HG02678 (cell line): ENCODE results near the gene YEATS2.
A peak's percentile ranks its signal among the peaks of the same experiment; 100 is the strongest.
"Not testable (repeated sequence)": the region's sequence is repeated elsewhere in the genome, so short reads cannot be mapped to it uniquely, and the experiment has no call there.

Experiments used
- ATAC-seq: cut with Tn5 transposase; IDR thresholded peaks from one replicate; pipeline ENCODE4 v1.9.1; 2021; ENCODE audit warnings: mild to moderate bottlenecking, moderate library complexity; ENCODE audit not compliant: unreplicated experiment

Gene YEATS2

DNA sequence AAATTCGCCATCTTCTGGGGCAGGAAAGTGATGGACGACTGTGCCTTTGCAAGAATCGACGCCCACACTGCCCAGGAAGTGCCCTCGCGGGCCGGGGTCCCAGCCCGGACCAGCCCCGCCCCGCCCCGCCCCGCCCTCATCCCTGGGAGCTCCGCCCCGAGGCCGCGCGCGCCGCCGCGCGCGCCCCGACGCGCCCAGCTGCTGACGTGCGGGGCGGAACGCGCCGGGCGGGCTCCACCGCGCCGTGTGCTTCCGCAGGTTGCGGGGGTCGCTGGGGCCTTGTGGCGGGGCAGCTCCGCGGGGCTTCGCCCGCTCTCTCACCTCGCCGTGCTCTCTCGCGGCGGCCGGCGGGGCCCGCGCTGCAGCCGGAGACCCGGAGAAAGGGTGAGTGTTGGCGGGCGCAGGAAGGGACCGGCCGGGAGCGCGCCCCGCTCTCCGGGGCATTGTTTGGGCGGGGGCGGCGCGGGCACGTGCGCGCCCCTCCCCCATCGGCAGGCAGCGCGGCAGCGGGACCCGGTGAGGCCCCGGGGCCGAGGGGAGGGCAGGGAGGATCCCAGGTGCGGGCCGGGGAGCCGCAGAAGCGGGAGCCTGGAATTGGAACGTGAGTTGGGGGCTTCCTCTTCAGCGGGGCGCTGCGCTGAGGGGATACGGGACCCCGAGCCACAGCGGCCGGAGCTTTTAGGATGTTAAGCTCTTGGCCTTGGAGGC is at the start of gene YEATS2:
Gene YEATS2, plus strand, starts transcription at position 188 of the 708 bp plus-strand sequence. CDS start 17,366 bp downstream, outside the sequence.
- ATAC-seq = peak; percentile 81

DNA sequence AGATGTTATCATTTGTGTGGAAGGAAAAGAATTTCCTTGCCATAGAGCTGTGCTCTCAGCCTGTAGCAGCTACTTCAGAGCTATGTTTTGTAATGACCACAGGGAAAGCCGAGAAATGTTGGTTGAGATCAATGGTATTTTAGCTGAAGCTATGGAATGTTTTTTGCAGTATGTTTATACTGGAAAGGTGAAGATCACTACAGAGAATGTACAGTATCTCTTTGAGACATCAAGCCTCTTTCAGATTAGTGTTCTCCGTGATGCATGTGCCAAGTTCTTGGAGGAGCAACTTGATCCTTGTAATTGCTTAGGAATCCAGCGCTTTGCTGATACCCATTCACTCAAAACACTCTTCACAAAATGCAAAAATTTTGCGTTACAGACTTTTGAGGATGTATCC is 47.0 kb upstream of the YEATS2 start:
- no peak for ATAC-seq

DNA sequence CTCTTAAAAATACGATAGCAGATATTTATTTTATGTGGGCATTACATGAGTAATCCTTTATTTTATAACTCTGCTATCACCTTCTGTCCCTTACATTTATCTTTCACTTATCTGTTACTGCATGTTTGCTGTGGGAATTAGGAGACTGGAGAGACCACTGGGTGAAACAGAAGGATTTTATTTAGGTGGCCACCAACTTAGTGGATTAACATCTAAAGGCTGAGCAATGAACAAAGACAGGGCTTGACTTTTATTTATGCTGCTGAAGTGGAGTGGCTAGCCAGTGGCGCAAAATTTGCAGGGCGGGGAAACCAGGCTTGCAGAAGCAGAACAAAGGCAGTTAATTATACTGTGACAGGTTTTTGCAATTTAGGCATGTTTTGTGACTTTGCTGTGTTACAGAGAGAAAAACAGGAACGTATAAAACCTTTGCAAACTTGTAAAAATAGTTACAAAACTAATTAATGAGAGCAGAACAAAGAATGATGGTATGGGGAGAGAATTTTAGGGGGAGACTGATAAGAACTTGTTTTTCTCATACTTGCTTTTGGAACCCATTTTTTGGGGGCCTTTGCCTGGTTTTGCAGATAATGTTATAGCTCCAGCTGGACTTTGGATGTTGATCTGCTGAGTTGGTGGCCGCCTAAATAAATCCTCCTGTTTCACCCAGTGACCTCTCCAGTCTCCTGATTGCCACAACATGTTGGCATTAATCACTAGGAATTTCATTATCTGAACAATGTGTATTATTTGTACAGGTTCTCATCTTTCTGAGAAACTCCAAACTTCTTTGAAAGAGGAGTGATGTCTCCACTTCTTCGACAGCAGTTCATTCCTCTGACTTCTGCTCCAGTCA is 44.2 kb upstream of the YEATS2 start:
- no peak for ATAC-seq

DNA sequence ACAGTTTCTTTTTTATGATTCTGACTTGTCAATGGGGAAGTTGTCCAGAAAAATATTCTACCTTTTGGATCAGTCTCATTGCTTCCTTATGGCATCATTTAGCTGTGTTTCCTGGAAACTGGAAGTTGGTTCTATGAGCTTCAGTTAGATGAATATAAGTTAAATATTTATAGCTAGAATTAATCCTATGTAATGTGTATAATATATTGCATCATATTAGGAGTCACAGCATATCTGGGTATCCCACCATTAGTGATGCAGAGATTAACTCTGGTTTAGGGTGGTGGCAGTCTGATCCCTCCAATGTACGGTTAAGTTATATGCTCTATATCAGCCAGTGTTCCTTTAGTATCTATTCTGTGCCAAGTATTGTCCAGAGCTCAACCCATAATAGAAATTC is 42.9 kb upstream of the YEATS2 start:
- ATAC-seq = no peak

DNA sequence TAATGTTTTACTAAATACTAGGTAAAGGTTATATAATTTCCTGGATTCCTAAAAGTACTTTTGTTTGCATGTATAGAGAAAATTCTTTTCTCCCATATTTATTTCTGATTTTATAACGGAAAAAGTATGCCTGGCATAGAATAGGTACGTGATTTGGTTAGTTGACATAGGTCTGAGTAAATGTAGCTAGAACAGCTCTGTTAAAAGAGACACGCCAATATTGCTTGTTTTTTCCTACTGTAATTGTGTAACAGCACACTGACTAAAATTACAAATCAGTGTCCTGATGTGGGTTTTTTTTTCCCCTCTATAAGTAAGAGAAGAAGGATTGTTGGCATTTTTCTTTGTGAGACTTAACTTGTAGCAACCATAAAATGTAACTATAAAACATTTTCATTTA is 35.5 kb upstream of the YEATS2 start:
- ATAC-seq = no peak

DNA sequence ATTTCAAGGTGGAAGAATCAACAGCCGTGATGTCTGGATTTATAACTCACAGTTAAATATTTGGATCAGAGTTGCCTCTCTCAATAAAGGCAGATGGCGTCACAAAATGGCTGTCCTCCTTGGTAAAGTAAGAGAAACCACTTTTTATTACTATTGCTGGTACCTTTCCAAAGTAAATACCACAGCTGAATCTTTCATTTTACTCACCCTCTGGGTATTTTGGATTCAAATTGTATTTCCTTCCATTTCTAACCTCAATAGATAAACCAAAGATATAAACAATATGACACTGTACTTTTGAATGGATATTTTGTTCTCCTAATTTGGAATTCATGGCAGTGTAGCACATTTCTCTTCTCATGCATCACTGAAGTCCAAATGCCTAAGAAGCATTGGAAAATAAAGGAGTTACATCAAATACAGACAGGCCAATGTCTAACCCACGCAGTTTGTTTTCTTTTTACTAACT is 32.6 kb upstream of the YEATS2 start:
- no peak for ATAC-seq

DNA sequence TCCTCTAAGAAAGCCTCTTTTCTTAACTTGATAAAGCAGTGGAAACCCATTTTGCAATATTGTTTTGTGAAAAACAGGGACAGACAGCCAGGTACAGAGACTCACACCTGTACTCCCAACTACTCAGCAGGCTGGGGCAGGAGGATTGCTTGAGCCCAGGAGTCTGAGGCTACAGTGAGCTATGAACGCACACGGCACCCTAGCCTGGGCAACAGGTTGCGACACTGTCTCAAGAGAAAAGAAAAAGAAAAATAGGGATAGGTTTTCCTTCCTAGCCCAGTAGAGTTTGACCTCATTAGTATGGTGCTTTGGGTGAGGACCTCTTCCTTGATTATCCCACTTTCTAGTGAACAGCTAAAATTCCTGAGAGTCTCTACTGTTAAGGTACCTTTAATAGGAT is 17.5 kb upstream of the YEATS2 start:
- no peak for ATAC-seq

DNA sequence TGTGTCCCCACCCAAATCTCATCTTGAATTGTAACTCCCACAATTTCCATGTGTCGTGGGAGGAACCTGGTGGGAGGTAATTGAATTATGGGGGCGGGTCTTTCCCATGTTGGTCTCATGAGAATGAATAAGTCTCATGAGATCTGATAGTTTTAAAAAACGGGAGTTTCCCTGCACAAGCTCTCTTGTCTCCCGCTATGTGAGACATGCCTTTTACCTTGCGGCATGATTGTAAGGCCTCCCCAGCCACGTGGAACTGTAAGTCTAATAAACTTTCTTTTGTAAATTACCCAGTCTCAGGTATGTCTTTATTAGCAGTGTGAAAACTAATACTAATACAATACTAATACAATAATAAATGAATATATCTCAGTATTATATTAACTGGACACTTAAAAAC is 9.9 kb upstream of the YEATS2 start:
- no peak for ATAC-seq

DNA sequence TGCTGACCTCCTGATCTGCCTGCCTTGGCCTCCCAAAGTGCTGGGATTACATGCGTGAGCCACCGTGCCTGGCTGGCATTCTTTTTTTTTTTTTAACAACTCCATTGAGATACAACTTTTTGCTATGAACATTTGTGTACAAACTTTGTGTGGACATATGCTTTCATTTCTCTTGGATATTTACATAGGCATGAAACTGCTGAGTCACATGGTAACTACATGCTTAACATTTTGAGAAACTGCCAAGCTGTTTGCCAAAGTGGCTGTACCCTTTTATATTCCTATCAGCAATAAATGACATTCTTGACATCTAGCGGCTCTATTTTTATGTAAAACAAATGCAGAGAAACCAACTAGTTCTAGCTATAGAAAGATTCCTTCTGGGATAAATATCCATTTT is 8.7 kb upstream of the YEATS2 start:
- no peak for ATAC-seq

DNA sequence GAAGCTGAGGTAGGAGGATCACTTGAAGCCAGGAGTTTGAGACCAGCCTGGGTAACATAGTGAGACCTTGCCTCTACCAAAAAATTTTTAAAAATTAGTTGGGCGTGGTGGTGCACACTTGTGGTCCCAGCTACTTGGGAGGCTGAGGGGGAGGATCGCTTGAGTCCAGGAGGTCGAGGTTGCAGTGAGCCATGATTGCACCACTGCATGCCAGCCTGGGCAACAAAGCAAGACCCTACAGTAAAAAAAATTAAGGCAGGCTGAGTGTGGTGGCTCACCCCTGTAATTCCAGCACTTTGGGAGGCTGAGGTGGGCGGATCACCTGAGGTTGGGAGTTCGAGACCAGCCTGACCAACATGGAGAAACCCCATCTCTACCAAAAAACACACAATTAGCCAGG is 8.0 kb upstream of the YEATS2 start:
- ATAC-seq = not testable (repeated sequence)

DNA sequence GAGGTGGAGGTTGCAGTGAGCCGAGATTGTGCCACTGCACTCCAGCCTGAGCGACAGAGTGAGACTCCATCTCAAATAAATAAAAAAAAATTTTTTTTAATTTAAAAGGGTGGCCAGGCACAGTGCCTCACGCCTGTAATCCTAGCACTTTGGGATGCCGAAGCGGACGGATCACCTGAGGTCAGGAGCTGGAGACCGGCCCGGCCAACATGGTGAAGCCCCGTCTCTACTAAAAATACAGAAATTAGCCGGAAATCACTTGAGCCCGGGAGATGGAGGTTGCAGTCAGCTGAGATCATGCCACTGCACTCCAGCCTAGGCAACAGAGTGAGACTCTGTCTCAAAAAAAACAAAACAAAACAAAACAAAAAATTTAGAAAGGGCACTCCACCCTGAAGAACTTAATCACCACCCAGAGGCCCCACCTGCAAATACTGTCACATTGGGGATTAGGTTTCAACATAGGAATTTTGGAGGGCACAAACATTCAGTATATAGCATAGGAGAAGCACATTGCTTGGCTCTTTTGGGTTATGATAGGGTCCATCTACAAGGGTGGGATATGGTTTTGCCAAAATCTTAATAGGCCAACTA is 7.1 kb upstream of the YEATS2 start:
- ATAC-seq = no peak

DNA sequence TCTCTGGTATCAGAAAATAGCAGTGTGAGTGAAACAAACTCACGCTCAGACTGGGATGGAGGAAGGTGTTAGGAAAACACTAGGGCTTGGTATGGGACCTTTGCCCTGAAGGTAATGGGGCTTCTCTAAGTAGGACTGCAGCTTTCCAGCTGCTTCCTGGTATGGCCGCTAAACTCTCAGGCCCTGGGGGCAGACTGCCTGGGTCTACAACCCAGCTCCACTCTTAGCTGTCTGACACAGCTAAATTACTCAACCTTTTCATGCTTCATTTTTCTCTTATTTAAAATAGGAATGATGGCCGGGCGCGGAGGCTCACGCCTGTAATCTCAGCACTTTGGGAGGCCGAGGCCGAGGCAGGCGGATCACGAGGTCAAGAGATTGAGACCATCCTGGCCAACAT is 5.2 kb upstream of the YEATS2 start:
- ATAC-seq = no peak

DNA sequence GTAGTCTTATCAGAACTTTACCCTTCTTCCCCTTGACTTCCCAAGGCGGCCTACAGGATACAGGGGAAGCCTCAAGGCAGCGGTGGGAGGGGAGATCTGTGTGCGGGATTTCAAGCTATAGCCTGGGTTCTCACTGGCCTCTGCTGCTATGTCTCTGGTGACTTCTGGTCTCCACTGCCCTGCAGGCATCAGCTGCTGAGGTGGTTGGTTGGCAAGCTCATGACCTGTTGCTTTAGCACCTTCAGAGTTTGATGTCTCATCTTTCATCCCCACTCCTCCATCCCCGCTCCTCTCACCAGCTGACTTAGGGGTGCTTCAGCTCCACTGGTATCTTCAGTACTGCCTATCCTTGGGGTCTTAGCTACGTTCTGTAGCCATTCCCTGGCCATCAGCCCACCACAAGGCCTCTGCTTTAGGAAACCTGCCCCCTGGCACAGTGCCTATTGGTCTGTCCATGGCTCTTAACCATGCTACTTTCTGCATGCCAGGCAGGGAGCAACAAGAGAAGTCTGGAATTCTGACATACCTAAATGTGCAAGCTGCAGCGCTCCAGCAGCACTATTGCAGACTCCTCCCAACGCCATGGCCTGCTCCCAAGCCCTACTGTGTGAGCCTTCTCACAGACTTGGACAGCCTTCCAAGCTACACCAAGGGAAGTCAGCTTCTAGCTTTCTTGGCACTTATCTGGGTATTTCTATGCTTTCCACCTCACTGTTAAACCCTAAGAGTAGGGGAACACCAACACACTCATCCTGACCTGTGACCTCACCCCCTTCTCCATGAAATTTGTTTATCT is 1.8 kb upstream of the YEATS2 start:
- ATAC-seq = no peak

DNA sequence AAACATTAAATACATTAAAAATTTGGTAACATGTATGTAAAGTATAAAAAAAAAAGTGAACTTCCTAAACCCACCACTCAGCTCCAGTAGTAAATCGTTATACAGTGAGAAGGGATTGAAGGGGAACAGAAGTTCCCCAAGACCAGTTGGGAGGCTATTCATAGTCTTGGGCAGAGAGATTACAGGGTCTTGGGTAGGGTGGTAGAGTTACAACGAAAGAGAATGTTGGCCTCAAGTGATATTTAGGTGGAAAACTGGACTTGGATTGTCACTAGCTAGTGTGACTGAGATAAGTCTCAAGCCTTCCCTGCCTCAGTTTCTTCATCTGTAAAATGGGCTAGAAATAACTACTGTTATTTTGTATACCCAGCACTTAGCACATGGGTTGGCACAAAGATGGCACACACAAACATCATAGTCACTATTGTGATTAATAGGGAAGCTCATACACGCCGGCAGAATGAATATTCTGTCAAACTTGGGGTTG is 431 bp upstream of the YEATS2 start:
- no peak for ATAC-seq

DNA sequence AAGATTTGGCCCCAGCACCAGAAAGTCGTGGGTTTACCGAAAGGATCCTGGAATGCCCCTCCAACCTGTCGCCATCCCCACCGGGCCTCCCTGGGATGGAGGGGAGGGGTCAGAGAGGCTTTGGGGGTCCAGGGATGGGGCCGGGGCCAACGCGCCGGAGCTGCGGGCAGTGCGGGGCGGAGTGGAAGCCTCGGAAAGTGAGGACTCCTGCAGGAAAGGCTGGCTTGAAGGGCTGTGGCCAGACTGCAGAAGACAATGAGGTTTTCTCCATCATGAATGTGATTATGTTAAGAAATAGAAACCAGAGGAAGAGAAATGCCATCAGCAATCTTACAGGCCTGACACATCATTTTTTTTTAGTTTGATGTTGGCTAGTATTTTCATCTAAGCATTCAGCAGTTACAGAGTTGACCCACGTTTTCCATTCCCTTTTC is 738 bp downstream of the YEATS2 start:
- peak; percentile 10 for ATAC-seq

DNA sequence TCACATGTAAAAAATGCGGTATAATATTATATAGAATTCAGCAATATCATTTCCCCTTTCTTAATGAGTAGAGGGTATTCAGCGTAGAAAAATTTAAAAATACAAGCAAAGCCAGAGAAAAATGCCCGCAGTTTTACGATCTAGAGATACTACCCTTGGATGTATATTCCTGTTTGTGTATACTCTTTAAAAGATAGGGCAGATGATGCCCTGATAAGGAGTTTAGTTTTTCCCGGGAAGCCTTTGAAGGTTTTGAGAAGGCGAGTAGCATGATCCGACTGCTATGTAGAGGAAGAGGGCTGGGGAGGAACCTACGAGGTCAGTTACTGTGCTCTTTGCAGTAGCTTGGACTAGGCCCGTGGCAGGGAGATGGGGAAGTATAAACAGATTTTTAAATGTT is 1.2 kb downstream of the YEATS2 start:
- ATAC-seq = no peak

DNA sequence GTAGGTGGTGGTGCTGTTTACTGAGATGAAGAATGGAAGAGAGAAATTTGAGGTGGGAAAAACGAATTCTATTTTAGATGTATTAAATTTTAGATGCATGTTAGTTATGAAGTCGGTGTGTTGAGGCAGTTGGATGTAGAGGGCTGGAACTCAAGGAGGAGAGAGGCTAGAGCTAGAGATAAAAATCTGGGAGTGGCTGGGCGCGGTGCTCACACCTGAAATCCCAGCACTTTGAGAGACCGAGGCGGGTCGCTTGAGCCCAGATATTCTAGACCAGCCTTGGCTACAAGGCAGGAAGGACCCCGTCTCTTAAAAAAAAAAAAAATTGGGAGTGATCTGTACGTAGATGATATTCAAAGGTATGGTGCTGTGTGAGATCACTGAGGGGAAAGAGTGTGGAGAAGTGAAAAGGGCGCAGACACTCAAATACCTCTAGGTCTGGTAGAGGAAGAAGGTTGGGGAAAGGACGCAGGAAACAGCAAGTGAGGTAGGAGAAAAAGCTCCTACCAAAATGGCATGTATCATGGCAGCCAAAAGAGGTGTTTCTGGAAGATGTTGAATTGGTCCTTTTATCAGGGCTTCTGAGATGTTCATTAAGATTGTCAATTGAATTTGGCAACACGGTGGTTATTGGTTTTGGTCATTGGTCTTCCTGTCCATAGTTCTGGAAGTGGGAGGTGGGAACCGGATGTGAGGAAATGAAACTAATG is 1.8 kb downstream of the YEATS2 start:
- ATAC-seq = no peak

DNA sequence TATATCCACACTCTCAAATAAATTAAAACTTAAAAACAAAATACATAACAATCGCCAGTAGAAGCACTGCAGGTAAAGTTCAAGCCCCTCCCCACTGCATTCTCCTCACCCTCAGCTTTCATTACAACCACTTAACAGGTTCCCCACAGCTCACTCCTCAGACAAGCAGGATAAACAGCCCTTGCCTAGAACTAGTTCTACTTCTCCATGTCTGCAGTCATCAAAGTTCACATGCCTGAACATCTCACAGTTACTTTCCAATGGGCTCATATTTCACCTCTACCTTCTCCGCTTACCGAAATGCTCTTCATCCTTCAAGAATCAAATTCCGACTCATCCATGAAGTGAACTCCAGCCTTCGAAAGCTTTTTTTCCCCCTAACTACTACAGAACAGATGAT is 4.1 kb downstream of the YEATS2 start:
- no peak for ATAC-seq

DNA sequence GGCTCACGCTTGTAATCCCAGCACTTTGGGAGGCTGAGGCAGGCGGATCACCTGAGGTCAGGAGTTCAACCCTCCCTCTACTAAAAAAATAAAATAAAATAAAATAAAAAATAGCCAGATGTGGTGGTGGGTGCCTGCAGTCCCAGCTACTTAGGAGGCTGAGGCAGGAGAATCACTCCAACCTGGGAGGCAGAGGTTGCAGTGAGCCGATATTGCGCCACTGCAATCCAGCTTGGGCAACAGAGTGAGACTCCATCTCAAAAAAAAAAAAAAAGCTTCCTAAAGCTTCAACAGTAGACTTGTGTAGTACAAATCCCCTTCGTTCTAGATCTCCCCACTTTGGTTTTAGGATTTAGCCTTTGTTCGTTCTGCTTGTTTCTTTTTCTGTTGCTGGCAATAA is 6.3 kb downstream of the YEATS2 start:
- not testable (repeated sequence) for ATAC-seq

DNA sequence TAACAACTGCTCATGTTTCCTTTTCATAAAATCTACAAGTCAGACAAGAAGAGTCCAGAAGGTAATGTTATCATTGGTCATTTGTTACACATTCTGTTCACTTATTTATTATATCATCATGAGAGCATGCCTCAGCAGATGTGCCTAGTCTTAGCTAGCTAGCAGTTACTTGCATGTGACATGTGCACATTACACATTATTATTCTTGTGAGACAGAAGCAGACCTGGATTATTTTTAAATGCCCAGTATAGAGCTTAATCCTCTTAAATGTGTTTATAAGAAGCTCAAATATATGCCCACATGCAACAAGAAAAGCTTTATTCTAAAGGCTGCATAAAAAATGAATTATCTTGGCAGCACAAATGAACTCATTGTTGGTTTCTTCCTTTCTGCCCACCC is 12.6 kb downstream of the YEATS2 start:
- no peak for ATAC-seq
